Liver (tissue), 9 donors: ENCODE results near the gene AFP. TPM values are rescaled to one million over a fixed set of nuclear protein-coding genes. Genes with fewer than 3 reads are reported as not detected.

ENCODE experiments used
- DNase-seq: peaks from one replicate; pipeline ENCODE4 v3.0.0-alpha.2; 2017; ENCODE audit warnings: low spot score
- H3K27ac ChIP-seq, 2 donors: one replicate each; pipeline ENCODE4 v1.7.0; 2013; ENCODE audit warnings: inconsistent platforms in 2 of 2, low read length in 2 of 2, control low read depth in 1 of 2, low read depth in 1 of 2, mild to moderate bottlenecking in 1 of 2
- H3K27me3 ChIP-seq, 4 donors: one replicate each; pipeline versions ENCODE4 v1.6.1 to v1.7.0; 2013; ENCODE audit warnings: low read length in 3 of 4, inconsistent platforms in 1 of 4, mild to moderate bottlenecking in 1 of 4, moderate library complexity in 1 of 4; ENCODE audit not compliant: control insufficient read depth in 4 of 4, insufficient read depth in 4 of 4
- H3K36me3 ChIP-seq, 4 donors: one replicate each; pipeline versions ENCODE4 v1.6.1 to v1.7.0; 2013; ENCODE audit warnings: low read length in 3 of 4, mild to moderate bottlenecking in 3 of 4, low read depth in 1 of 4, moderate library complexity in 1 of 4; ENCODE audit not compliant: control insufficient read depth in 4 of 4, insufficient read depth in 3 of 4
- H3K4me1 ChIP-seq, 4 donors: one replicate each; pipeline versions ENCODE4 v1.6.1 to v1.7.0; 2013; ENCODE audit warnings: low read length in 3 of 4, mild to moderate bottlenecking in 3 of 4, moderate library complexity in 1 of 4; ENCODE audit not compliant: control insufficient read depth in 4 of 4, insufficient read depth in 4 of 4
- H3K4me3 ChIP-seq, 3 donors: one replicate each; pipeline versions ENCODE4 v1.6.1 to v1.7.0; 2013; ENCODE audit warnings: low read length in 3 of 3, control low read depth in 1 of 3, low read depth in 1 of 3, mild to moderate bottlenecking in 1 of 3
- H3K9ac ChIP-seq, 2 donors: one replicate each; pipeline ENCODE4 v1.7.0; 2013; ENCODE audit warnings: low read length in 2 of 2, mild to moderate bottlenecking in 2 of 2, moderate library complexity in 2 of 2, control low read depth in 1 of 2, low read depth in 1 of 2
- H3K9me3 ChIP-seq, 4 donors: one replicate each; pipeline versions ENCODE4 v1.6.1 to v1.7.0; 2013; ENCODE audit warnings: low read length in 3 of 4; ENCODE audit not compliant: control insufficient read depth in 4 of 4
- EGR1 ChIP-seq, 2 donors: IDR thresholded peaks; 2 replicates each; pipeline ENCODE4 v1.6.1; 2016 to 2018; ENCODE audit warnings: antibody characterized with exemption in 2 of 2, low read depth in 2 of 2
- FOXA1 ChIP-seq: IDR thresholded peaks from 2 replicates; pipeline ENCODE4 v1.6.1; 2016; ENCODE audit warnings: antibody characterized with exemption
- FOXA2 ChIP-seq: IDR thresholded peaks from 2 replicates; pipeline ENCODE4 v1.6.1; 2016; ENCODE audit warnings: antibody characterized with exemption
- GABPA ChIP-seq, 2 donors: IDR thresholded peaks in 1 of 2; conservative IDR thresholded peaks in 1 of 2; 2 replicates each; pipeline ENCODE4 v1.6.1; 2016; ENCODE audit warnings: antibody characterized with exemption in 2 of 2, mild to moderate bottlenecking in 1 of 2, moderate library complexity in 1 of 2
- HNF4A ChIP-seq, 2 donors: conservative IDR thresholded peaks; 2 replicates each; pipeline ENCODE4 v1.6.1; 2016; ENCODE audit warnings: antibody characterized with exemption in 2 of 2, mild to moderate bottlenecking in 2 of 2
- HNF4G ChIP-seq: IDR thresholded peaks from 2 replicates; pipeline ENCODE4 v1.6.1; 2016; ENCODE audit warnings: antibody characterized with exemption
- JUND ChIP-seq, 2 donors: IDR thresholded peaks; 2 replicates each; pipeline ENCODE4 v1.6.1; 2016; ENCODE audit warnings: antibody characterized with exemption in 2 of 2
- MAX ChIP-seq: IDR thresholded peaks from 2 replicates; pipeline ENCODE4 v1.6.1; 2016; ENCODE audit warnings: antibody characterized with exemption
- NR2F2 ChIP-seq: IDR thresholded peaks from 2 replicates; pipeline ENCODE4 v1.6.1; 2016; ENCODE audit warnings: antibody characterized with exemption
- RAD21 ChIP-seq, 2 donors: IDR thresholded peaks; 2 replicates each; pipeline ENCODE4 v1.6.1; 2016; ENCODE audit warnings: antibody characterized with exemption in 2 of 2, mild to moderate bottlenecking in 2 of 2
- RXRA ChIP-seq, 2 donors: IDR thresholded peaks; 2 replicates each; pipeline ENCODE4 v1.6.1; 2017 to 2018; ENCODE audit warnings: antibody characterized with exemption in 2 of 2, mild to moderate bottlenecking in 1 of 2
- SP1 ChIP-seq: IDR thresholded peaks from 2 replicates; pipeline ENCODE4 v1.6.1; 2018; ENCODE audit warnings: antibody characterized with exemption, mild to moderate bottlenecking
- TAF1 ChIP-seq: conservative IDR thresholded peaks from 2 replicates; pipeline ENCODE4 v1.6.1; 2016; ENCODE audit warnings: antibody characterized with exemption, mild to moderate bottlenecking
- YY1 ChIP-seq: IDR thresholded peaks from 2 replicates; pipeline ENCODE4 v1.6.1; 2016; ENCODE audit warnings: antibody characterized with exemption, mild to moderate bottlenecking
- WGBS: extraction: QIAGEN DNeasy Blood & Tissue Kit; methylation state at CpG from one replicate; pipeline ENCODE4 v1.1.7; 2013; 5-methylcytosine and 5-hydroxymethylcytosine counted together
- polyA plus RNA-seq, 2 donors: library from polyadenylated mRNA; stranded (reverse) in 1 of 2; unstranded in 1 of 2; fragments of 200-250 nt in 1 of 2; fragments of >200 nt in 1 of 2; fragmentation: Nextera tagmentation in 1 of 2; extraction: Ambion mirVana in 1 of 2; gene quantifications; one replicate each; pipeline versions ENCODE4 v1.2.1 to v1.2.3, GENCODE V29; 2013 to 2015
- total RNA-seq, 2 donors: library from RNA; depleted of rRNA; stranded (reverse); fragments of >200 nt; gene quantifications; one replicate each; pipeline ENCODE4 v1.2.3, GENCODE V29; 2014
- TF ChIP-seq, protein P1 (sequence below): IDR thresholded peaks from 2 replicates; pipeline ENCODE4 v1.6.1; 2016; ENCODE audit warnings: antibody characterized with exemption
- TF ChIP-seq, protein P2 (sequence below): IDR thresholded peaks from 2 replicates; pipeline ENCODE4 v1.6.1; 2016; ENCODE audit warnings: antibody characterized with exemption
- TF ChIP-seq, protein P3 (sequence below): IDR thresholded peaks from 2 replicates; pipeline ENCODE4 v1.6.1; 2016; ENCODE audit warnings: antibody characterized with exemption, mild to moderate bottlenecking
- TF ChIP-seq, protein P4 (sequence below): fragments of 150-350 bp; IDR thresholded peaks from 2 replicates; pipeline ENCODE4 v1.5.1; 2017; ENCODE audit warnings: improper control_type of control experiment, low read depth, low read length; ENCODE audit not compliant: missing input control
- donor health status: healthy.
- donor health status: healthy.
- donor health status: healthy.
- donor health status: healthy.
- donor health status: healthy.

The AFP gene
- total and polyA plus RNA-seq, 4 donors = 1.0 to 3,875 (median 5.7) TPM

DNA sequence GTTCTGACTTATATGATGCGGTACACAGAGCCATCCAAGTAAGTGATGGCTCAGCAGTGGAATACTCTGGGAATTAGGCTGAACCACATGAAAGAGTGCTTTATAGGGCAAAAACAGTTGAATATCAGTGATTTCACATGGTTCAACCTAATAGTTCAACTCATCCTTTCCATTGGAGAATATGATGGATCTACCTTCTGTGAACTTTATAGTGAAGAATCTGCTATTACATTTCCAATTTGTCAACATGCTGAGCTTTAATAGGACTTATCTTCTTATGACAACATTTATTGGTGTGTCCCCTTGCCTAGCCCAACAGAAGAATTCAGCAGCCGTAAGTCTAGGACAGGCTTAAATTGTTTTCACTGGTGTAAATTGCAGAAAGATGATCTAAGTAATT lies 15.4 kb upstream of the AFP start:
- Histone ChIP-seq H3K36me3 (peaks cover 4 to 54% (median 38%) of the 10 kb centered on the region in 4 donors), H3K4me3 (no peak overlapping the region), H3K9ac (peak overlapping the region in 1 of 2 donors; percentile 11), H3K27ac (no peak overlapping the region), H3K4me1 (no peaks in the 10 kb centered on the region), H3K27me3 (no peaks in the 10 kb centered on the region), H3K9me3 (no peaks in the 10 kb centered on the region)
- peak; percentile 26 to 67 for TF ChIP-seq EGR1 (IDR thresholded peaks at IDR 0.05; ENCODE audit: low read depth in 2 of 2)
- peak; percentile 53 for TF ChIP-seq FOXA2
- no peak for TF ChIP-seq HNF4G
- peak in 1 of 2 donors; percentile 7 for TF ChIP-seq RAD21 (IDR thresholded peaks at IDR 0.05)
- TF ChIP-seq JUND (IDR thresholded peaks at IDR 0.05) = peak in 1 of 2 donors; percentile 11
- TF ChIP-seq, protein P1, sequence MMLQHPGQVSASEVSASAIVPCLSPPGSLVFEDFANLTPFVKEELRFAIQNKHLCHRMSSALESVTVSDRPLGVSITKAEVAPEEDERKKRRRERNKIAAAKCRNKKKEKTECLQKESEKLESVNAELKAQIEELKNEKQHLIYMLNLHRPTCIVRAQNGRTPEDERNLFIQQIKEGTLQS = peak; percentile 34
- no peak for TF ChIP-seq TAF1
- TF ChIP-seq SP1 = peak; percentile 35
- no peak for TF ChIP-seq YY1
- peak in 1 of 2 donors; percentile 34 for TF ChIP-seq RXRA (IDR thresholded peaks at IDR 0.05)
- TF ChIP-seq, protein P2, sequence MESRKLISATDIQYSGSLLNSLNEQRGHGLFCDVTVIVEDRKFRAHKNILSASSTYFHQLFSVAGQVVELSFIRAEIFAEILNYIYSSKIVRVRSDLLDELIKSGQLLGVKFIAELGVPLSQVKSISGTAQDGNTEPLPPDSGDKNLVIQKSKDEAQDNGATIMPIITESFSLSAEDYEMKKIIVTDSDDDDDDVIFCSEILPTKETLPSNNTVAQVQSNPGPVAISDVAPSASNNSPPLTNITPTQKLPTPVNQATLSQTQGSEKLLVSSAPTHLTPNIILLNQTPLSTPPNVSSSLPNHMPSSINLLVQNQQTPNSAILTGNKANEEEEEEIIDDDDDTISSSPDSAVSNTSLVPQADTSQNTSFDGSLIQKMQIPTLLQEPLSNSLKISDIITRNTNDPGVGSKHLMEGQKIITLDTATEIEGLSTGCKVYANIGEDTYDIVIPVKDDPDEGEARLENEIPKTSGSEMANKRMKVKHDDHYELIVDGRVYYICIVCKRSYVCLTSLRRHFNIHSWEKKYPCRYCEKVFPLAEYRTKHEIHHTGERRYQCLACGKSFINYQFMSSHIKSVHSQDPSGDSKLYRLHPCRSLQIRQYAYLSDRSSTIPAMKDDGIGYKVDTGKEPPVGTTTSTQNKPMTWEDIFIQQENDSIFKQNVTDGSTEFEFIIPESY = peak; percentile 45
- WGBS = 41% methylated on average over 2 of the region's 2 CpGs
- DNase-seq = no peak

DNA sequence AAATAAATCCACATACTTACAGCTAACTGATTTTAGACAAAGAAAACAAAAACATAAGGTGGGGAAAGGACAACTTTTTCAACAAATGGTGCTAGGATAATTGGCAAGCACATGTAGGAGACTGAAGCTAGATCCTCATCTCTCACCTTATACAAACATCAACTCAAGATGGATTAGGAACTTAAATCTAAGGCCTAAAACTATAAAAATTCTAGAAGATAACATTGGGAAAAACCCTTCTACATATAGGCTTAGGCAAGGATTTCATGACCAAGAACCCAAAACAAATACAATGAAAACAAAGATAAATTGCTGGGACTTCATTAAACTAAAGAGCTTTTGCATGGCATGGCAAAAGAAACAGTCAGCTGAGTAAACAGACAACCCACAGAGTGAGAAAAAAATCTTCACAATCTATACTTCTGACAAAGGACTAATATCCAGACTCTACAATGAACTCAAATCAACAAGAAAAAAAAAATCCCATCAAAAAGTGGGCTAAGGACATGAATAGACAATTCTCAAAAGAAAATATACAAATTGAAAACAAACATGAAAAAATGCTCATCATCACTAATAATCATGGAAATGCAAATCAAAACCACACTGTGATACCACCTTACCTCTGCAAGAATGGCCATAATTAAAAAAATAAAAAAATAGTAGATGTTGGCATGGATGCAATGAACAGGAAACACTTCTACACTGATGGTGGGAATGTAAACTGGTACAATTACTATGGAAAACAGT lies 14.1 kb upstream of the AFP start:
- no peaks in the 10 kb centered on the region for H3K27me3 ChIP-seq
- H3K4me3 ChIP-seq = no peak overlapping the region
- peak in 1 of 2 donors; percentile 29 for TF ChIP-seq RXRA (IDR thresholded peaks at IDR 0.05)
- TF ChIP-seq NR2F2 = no peak
- TF ChIP-seq YY1 = no peak
- TF ChIP-seq, protein P3, sequence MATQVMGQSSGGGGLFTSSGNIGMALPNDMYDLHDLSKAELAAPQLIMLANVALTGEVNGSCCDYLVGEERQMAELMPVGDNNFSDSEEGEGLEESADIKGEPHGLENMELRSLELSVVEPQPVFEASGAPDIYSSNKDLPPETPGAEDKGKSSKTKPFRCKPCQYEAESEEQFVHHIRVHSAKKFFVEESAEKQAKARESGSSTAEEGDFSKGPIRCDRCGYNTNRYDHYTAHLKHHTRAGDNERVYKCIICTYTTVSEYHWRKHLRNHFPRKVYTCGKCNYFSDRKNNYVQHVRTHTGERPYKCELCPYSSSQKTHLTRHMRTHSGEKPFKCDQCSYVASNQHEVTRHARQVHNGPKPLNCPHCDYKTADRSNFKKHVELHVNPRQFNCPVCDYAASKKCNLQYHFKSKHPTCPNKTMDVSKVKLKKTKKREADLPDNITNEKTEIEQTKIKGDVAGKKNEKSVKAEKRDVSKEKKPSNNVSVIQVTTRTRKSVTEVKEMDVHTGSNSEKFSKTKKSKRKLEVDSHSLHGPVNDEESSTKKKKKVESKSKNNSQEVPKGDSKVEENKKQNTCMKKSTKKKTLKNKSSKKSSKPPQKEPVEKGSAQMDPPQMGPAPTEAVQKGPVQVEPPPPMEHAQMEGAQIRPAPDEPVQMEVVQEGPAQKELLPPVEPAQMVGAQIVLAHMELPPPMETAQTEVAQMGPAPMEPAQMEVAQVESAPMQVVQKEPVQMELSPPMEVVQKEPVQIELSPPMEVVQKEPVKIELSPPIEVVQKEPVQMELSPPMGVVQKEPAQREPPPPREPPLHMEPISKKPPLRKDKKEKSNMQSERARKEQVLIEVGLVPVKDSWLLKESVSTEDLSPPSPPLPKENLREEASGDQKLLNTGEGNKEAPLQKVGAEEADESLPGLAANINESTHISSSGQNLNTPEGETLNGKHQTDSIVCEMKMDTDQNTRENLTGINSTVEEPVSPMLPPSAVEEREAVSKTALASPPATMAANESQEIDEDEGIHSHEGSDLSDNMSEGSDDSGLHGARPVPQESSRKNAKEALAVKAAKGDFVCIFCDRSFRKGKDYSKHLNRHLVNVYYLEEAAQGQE = peak; percentile 6
- no peak for TF ChIP-seq JUND (IDR thresholded peaks at IDR 0.05)
- no peak for TF ChIP-seq SP1
- no peak for TF ChIP-seq TAF1
- TF ChIP-seq FOXA1 = peak; percentile 24
- TF ChIP-seq, protein P2 = no peak
- peak; percentile 44 for TF ChIP-seq FOXA2
- TF ChIP-seq HNF4G = peak; percentile 6
- peak in 1 of 2 donors; percentile 2 for TF ChIP-seq HNF4A (conservative IDR thresholded peaks at IDR 0.05)
- peak in 1 of 2 donors; percentile 3 for TF ChIP-seq RAD21 (IDR thresholded peaks at IDR 0.05)
- no peak for TF ChIP-seq MAX
- TF ChIP-seq, protein P1 = peak; percentile 20
- no peak for TF ChIP-seq GABPA (IDR thresholded peaks at IDR 0.05 in 1 of 2, conservative IDR thresholded peaks at IDR 0.05 in 1 of 2)
- TF ChIP-seq, protein P4, sequence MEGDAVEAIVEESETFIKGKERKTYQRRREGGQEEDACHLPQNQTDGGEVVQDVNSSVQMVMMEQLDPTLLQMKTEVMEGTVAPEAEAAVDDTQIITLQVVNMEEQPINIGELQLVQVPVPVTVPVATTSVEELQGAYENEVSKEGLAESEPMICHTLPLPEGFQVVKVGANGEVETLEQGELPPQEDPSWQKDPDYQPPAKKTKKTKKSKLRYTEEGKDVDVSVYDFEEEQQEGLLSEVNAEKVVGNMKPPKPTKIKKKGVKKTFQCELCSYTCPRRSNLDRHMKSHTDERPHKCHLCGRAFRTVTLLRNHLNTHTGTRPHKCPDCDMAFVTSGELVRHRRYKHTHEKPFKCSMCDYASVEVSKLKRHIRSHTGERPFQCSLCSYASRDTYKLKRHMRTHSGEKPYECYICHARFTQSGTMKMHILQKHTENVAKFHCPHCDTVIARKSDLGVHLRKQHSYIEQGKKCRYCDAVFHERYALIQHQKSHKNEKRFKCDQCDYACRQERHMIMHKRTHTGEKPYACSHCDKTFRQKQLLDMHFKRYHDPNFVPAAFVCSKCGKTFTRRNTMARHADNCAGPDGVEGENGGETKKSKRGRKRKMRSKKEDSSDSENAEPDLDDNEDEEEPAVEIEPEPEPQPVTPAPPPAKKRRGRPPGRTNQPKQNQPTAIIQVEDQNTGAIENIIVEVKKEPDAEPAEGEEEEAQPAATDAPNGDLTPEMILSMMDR = no peak
- TF ChIP-seq EGR1 (IDR thresholded peaks at IDR 0.05; ENCODE audit: low read depth in 2 of 2) = peak in 1 of 2 donors; percentile 9
- H3K9ac ChIP-seq = no peak overlapping the region
- no peaks in the 10 kb centered on the region for H3K9me3 ChIP-seq
- peaks cover 4 to 46% (median 33%) of the 10 kb centered on the region in 4 donors for H3K36me3 ChIP-seq
- H3K4me1 ChIP-seq = no peaks in the 10 kb centered on the region
- DNase-seq = no peak
- H3K27ac ChIP-seq = no peak overlapping the region
